NCI-H1436 (cell line): ENCODE results near the gene TOP3A.

ENCODE experiments used
- DNase-seq: peaks from one replicate; lab custom pipeline; 2025; lab: John Stamatoyannopoulos, UW

The TOP3A gene

DNA sequence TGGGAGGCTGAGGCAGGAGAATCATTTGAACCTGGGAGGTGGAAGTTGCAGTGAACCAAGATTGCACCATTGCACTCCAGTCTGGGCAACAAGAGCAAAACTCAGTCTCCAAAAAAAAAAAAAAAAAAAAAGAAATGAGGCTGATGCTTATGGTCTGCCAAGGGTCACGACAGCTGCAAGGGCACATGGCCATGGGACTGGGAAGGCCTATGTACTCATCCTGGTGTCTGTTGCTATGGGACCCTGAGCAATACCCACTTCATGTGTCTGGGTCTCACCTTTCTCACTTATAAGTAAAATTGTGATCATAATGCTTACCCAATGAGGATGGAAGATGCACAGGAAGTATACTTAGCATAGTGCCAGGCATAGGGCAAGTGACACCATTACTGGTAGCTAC, 37.7 kb downstream of the TOP3A start:
- no peak for DNase-seq

DNA sequence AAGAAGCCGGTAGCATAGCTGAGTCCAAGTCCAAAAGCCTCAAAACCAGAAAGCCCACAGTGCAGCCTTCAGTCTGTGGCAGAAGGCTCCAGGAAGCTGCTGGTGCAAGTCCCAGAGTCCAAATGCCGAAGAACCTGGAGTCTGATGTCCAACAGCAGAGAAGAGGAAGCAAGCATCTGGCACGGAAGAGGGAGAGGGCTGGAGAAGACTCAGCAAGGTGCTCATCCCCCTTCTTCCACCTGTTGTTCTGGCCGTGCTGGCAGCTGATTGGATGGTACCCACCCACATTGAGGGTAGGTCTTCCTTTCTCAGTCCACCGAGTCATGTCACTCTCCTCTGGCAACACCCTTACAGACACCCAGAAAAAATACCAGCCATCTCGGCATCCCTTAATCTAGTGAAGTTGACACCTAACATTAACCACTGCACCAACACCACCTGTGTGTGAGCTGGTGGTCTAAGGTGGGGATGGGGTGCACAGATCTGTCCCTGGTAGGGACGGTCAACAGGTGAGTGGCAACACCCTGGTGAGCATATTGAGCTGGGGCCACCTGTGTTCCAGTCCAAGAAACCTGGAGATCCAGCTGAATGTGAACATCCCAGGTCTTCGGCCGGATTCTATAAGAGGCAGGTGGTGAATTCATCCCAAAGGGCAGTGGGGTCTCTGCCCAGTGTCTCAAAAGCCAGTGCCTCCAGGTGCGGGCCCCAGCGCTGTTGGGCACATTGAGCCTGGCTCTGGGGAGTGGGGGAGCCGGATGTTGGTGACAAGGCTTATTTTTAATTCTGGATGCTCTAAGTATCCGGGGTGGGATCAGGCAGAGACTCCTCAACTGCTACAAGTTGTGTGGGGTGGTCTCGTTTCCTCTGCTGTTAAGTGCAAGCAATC, 44.5 kb downstream of the TOP3A start:
- no peak for DNase-seq

DNA sequence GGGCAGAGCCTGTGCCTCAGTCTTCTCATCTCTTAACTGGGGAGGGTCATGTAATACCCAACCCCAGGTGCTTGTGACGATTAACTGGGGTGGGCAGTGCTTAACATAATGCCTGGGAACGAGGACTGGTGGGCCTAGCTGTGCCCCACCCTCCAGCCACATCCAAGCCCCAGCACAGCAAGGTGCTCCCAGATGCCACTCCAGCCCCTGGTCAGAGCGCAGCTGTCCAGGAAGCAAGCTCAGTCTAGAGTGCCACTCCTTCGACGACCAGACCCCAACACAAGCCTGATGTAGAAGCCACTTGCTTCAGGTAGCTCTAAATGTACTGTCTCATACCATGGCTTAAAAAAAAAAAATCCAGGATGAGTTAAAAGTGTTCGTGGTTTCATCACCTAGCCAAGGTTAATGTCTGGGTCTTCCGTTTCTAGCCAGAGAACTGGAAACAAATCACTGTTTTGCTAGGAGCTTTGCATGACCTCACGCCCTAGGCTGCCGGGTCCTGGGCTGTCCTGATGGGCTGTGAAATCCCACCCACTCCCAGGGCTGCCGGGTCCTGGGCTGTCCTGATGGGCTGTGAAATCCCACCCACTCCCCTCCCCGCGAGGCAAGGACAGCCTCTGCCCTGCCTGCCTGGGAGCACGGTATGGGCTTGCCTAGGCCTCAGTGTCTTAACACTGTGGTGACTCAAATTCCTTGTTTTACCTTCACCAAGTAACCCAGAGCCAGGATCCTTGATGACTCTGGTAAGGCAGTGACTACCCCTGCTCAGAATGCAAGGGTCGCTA, 46.7 kb downstream of the TOP3A start:
- no peak for DNase-seq

DNA sequence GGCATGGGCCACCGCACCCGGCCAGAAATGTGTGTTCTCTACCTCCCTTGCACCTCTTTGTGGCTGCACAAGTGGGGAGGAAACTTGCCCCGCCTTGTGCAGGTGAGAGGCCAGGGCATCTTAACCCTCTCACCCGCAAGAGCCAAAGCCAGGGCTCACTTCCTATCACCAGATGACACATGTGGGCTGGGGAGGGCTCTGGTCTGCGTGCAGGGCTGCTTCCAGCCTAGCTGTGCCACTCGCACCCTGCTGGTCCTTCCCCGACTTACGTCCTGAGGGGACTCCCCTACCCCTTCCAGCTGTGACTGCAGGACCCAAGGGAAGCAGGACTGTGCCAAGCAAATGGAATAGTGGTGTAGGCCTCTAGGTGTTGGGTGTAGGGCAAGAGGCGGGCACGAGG, 47.4 kb downstream of the TOP3A start:
- no peak for DNase-seq

DNA sequence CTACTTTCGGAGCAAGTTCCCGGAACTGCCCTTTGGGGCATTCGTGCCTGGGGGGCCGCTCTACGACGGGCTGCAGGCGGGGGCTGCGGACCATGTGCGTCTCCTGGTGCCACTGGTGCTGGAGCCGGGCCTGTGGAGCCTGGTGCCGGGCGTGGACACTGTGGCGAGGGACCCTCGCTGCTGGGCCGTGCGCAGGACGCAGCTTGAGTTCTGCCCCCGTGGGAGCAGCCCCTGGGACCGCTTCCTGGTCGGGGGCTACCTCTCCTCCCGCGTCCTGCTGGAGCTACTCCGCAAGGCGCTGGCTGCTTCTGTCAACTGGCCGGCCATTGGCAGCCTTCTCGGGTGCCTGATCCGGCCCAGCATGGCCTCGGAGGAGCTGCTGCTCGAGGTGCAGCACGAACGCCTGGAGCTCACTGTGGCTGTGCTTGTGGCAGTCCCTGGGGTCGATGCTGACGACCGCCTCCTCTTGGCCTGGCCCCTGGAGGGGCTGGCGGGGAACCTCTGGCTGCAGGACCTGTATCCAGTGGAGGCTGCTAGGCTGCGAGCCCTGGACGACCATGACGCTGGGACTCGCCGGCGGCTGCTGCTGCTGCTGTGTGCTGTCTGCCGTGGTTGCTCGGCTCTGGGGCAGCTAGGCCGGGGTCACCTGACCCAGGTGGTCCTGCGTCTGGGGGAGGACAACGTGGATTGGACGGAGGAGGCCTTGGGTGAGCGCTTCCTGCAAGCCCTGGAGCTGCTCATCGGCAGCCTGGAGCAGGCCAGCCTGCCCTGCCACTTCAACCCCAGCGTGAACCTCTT, 50.7 kb downstream of the TOP3A start:
- no peak for DNase-seq

DNA sequence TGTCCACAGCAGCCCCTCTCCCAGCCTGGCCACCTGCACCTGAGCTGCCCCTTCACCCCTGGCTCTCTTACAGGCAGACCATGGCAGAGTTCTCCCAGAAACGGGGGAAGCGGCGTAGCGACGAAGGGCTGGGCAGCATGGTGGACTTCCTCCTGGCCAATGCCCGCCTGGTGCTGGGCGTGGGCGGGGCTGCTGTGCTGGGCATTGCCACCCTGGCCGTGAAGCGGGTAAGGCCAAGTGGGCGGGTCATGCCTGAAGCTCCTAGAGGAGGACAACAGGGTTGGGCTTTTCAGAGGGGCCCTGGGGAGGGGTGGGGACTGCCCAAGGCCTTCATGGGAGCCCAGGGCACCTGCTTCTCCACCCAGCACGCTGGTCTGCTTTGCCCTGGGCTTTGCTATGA, 52.2 kb downstream of the TOP3A start:
- no peak for DNase-seq

DNA sequence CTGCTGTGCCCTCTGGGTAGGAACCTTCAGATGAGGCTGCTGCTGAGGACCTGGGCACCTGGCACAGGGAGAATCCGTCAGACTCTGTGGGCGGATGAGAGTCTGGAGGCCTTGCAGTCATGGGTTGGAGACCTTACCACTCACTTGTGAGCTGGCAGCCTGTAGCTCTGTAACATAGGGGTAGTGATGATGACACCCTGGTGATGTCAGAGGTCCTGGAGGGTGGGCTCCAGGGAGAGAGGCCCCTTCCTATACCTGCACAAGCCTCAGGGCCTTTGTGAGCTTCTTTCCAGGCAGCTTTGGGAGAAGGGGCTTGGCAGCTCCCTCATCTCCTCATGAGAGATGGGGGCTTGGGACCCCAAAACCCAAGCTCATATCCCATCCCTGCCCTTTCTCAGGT, 52.7 kb downstream of the TOP3A start:
- no peak for DNase-seq

DNA sequence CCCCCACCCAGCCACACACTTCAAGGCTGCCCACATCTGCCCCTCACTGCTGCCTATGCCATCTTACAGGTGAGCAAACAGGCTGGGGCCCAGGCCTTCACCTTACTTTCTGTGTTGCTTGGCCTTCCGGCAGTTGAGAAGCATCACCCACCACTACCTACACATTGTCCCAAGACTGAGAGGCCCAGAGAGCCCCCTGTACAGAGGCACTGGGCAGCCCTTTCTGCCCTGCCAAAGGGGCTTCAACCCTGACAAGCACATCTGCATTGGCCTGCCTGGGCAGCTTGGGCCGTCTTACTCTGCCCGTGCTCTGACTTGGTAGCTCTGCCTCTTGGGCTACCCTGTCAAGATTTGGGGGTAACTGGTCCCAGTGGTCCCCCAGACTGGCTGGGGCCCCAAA, 53.1 kb downstream of the TOP3A start:
- no peak for DNase-seq

DNA sequence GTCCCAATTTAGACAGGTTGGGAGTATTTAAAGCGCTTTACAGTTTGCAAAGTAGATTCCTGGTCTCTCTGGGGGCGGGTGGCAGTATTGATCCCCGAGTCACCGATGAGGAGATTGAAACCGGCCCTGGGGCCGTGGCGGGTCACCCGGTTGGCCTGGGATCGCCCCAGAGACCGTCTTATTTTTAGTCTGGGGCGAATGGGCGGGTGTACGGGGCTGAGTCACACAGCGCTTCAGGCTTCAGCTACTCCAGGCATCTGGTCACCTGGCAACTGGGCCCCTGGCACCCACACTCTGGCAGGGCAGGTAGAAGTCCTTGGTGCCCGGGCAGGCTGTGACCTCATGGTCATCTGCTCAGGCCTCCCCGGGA, 53.7 kb downstream of the TOP3A start:
- no peak for DNase-seq

DNA sequence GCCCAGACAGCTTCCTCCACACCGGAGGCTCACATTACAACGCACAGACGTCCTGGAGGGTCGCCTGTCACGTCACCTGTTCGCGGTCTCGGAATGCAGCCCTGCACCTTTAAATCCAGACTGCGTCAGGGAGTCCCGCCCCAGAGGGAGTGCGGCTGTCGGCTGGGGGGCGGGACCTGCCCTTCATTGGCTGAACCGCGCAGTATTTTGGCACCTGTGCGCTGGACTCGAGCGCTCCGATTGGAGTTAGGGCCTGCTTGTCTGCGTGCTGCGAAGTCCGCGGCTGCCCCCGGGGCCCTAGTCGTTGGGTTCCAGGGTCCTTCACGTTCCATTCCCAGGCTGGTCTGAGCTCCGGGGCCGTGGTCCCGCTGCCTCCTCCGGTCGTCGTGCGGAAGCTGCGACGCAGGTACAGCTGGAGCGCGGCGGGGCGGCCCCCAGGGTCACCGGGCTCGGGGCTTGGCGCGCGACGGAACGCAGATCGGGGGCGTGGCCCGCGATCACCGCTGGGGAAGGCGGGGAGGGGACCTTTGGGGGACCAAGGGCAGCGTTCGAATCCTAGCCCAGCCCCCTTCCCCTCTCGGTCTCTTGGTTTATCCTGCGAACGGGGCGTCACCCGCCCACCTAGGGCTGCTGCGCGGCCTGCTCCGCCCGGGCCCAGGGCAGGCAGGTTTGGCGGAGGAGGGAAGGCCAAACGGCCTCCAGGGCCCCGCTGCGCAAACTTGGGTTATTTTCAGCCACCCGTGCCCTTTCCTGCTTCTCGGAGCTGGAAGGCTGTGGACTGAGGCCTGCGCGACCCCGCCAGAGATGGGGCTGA, 54.3 kb downstream of the TOP3A start, which contains the start of gene MIEF2:
Gene MIEF2 (plus strand): TSS at position 331 of the 814 bp plus-strand sequence. CDS start 2,059 bp downstream, outside the sequence.
- DNase-seq, result peak; percentile 96

DNA sequence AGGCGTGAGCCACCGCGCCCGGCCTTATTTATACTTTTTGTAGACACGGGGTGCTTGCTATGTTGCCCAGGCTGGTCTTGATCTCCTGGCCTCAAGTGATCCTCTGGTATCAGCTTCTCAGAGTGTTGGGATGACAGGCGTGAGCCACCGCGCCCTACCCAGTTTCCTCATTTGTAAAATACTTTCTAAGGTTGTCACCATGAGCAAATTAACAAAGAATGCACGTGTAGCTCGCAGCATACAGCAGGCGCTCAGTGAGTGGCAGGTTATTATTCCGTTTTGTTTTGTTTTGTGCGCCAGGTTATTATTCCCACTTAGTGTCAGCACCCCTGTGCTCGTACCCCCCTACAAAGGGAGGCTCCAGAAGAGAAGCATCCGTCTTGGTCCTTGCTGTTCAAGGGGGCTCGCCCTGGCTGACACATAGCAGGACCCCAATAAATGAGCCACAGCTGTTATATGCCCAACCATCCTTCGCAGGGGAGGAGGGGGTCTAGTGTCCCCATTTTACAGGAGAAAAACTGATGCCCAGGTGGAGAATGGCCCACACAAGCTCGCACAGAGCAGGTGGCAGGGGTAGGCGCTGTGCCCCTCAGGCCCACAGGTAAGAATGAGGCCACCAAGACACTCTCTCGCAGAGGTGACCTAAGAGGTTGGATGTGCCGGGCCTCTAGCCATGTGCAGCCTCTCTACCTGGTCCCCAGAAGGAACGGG, 55.0 kb downstream of the TOP3A start:
- DNase-seq, result no peak

DNA sequence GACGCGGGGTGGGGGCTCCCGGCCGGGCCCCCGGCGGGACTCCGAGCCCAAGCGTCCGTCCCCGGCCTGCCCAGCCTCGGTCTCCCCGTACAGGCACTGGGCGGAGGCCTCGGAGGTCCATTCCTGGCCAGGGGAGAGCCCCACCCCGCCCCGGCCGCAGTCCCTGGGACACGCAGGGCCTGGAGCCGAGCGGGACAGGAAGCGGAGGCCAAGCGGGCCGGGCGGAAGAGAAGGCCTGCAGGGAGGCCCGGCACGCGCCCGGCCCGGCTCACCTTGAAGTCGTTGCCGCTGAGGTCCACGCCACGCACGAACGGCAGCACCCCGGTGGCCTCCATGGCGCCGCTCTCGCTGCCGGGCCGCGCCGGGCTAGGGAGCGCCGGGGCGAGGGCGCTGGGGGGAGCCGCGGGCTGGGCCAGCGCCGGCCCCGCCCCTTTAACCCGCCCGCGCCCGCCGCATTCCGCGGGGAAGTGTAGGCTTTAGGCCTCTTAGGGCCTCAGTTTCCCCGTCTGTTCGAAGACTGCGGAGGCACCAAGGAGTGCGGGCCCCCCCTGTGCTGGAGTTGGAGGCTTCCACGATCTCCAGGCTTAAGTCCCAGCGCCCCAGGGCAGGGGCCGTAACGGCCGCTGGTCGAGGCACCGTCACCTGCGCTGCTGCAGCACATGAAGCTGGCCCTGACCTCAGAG, 56.3 kb downstream of the TOP3A start, which contains the start of gene FLII:
Gene FLII (minus strand): TSS at position 383 of the 683 bp plus-strand sequence. CDS start 48 bp downstream, at position 335.
- DNase-seq, result peak; percentile 37

DNA sequence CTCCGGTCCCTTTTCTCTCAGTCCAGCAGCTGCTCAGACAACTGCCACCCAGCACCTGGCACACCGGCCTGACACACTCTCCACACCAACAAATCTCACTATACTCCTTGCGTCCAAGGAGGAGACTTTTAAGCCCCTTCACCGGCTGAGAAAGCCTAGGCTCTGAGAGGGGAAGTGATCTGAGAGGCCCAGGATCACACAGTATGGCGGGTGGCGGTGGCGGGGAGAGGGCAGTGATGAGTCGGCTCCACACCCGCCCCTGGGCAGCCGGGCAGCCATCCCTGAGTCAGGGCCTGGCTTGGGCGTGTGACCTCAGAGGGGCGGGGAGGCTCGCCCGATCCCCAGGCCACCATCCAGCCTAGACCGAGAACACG, 56.8 kb downstream of the TOP3A start:
- no peak for DNase-seq

DNA sequence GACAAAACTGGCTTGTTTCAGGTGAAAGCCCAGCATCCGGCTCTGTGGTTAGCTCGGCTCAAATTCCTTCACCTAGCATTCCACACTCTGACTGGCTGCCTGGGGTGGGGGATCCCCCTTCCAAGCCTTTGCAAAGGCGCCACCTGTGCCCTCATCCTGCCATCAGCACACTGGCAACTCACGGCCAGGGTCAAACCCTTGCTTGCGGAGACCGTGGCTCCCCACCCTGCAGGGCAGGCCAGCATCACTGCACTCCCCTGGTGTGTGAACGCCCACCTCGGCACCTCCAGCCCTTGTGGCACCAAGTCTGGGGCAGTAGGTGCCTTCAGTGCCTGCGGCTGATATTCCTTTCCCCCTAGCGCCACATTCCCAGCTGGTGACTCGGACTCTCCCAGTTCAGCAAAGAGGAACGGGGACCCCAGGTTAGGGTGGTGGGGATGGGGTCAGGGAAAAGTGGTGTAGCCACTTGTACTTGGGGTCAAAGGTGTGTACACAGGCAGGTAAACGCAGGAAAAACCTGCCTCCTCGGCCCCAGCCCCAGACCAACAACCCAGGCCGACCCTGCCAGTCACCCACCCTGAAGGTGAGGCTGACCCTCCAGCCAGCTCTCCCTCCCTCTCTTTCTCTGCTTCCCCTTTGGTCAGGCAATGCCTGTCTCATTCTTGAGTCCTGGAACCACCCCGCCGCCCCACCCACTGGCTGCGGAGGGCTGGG, 57.4 kb downstream of the TOP3A start:
- no peak for DNase-seq

DNA sequence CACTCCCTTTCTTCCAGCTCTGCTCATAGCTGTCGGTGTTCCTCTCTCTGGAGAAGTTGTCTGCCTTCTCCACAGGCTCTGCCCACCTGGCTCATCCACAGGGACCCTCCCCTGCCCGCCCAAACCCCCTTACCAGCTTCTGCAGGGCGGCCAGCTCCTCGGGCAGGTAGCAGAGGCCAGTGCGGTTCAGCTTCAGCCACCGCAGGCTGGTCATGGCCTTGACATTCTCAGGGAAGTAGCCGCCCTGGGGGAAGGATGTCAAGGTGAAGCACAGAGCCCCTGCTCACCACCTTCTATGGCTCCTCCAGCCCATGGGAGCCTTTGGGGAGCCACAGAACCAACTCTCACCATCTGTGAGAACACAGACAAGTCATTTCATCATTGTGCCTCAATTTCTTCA, 58.0 kb downstream of the TOP3A start:
- DNase-seq, result no peak

DNA sequence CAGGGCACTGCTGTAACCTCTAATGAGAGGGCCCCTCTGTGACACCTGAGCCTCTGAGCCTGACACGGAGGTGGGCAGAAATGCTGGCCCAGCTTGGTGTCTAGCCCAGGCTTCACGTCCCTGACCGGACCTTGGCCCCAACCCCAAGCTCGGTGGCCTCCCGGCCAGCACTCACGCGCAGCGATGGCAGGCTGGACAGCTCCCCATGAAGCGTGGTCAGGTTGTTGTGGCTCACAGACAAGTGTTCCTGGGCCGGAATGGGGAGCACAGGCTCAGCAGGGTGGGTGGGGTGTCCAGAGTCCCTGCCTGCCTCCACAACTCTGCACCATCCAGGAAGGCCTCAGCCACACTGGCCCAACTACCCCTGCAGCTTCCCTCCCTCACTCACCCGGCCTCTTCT, 58.4 kb downstream of the TOP3A start:
- no peak for DNase-seq

DNA sequence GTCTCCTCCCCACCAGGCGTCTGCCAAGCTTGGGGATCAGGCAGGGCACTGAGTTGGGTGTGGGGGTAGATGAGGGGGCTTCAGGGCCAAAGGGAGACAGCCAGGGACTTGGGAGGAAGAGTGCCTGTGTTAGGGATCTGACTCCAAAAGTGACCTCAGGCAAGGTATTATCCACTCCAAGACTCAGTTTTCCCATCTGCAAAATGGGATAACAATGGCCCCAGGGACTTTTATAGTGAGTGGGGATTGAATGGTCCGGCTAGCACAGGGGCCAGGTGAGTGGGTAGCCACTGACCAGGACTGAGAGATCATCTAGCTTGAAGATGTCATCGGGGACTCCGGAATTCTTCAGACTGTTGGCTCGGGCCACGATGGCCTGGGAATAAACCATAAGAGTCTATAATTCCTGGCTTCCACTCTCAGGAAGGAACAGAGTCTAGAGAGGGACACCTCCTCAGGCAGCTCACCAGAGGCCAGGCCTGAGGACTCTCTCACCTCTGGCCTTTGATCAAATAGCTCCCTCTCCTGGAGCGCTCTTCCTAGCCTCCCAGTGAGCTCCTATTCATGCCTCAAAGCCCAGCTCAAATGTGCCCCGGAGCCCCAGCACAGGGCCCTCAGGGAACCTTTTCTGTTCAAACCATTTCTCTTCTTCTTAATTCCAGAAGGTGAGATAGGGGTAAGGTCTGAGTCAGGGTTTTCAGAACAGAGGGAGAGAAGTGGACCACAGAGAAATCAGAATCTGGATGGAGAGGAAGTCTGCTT, 59.7 kb downstream of the TOP3A start:
- no peak for DNase-seq

DNA sequence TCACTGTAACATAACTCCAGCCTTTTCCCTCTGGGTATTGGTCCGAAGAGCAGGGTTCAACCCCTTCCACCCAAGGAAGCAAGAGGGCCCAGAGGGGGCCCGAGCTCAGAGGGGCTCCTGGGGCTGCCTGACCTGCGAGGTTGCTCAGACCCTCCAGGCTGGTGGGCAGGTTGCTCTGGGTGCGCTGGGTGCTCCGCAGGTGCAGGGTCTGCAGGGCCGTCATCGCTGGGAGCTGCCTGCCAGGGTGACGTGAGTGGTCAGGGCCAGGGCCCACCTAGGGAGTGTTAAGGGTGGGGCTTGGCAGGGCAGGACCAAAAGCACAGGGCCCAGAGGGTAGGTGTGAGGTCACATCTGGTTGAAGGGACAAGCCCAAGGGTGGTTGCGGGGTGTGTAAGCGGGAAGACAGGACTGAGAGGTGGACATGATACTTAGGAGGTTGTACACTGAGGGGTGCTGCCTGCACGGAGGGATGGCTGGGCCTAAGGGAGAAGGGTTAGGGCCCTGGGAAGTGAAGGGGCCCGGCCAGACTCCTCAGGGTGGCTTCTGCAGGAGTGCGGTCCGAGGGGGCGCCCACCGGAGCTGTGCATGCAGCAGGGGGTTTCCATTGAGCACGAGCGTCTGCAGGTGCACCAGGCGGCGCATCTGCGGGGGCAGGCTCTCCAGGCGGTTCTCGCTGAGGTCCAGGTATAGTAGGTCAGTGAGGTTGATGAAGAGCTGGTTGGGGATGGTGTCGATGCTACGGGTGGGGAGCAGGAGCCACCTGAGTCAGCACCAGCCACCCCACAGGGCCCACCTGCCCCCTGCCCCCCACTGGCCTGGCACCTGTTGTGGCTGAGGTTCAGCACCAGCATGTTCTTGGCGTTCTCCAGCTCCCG, 60.6 kb downstream of the TOP3A start:
- no peak for DNase-seq
